Fibroblast of mammary gland (primary cell): Measurements from ENCODE around the gene TMC1.
"Not testable (repeated sequence)": the region's sequence is repeated elsewhere in the genome, so short reads cannot be mapped to it uniquely, and the experiment has no call there.

Experiments used
- DNase-seq: peaks from one replicate; pipeline ENCODE4 v3.0.0-alpha.2; 2010; ENCODE audit warnings: low read depth
- H3K4me3 ChIP-seq: 2 replicates; pipeline ENCODE4 v1.5.1; 2011; ENCODE audit warnings: low read depth, mild to moderate bottlenecking, low read length, moderate library complexity; ENCODE audit not compliant: control insufficient read depth
- TF ChIP-seq, protein P1 (sequence below): conservative IDR thresholded peaks from 2 replicates; pipeline ENCODE4 v1.5.1; 2011; ENCODE audit warnings: low read depth, low read length, inconsistent platforms; ENCODE audit not compliant: control insufficient read depth, insufficient read depth

Gene TMC1

GRCh38 chr9:72858089-72858912 is 336.9 kb downstream of the TMC1 start:
- H3K4me3 ChIP-seq: no peak overlapping the region
- peak; percentile 66 for DNase-seq
- TF ChIP-seq, protein P1, sequence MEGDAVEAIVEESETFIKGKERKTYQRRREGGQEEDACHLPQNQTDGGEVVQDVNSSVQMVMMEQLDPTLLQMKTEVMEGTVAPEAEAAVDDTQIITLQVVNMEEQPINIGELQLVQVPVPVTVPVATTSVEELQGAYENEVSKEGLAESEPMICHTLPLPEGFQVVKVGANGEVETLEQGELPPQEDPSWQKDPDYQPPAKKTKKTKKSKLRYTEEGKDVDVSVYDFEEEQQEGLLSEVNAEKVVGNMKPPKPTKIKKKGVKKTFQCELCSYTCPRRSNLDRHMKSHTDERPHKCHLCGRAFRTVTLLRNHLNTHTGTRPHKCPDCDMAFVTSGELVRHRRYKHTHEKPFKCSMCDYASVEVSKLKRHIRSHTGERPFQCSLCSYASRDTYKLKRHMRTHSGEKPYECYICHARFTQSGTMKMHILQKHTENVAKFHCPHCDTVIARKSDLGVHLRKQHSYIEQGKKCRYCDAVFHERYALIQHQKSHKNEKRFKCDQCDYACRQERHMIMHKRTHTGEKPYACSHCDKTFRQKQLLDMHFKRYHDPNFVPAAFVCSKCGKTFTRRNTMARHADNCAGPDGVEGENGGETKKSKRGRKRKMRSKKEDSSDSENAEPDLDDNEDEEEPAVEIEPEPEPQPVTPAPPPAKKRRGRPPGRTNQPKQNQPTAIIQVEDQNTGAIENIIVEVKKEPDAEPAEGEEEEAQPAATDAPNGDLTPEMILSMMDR: no peak

DNA sequence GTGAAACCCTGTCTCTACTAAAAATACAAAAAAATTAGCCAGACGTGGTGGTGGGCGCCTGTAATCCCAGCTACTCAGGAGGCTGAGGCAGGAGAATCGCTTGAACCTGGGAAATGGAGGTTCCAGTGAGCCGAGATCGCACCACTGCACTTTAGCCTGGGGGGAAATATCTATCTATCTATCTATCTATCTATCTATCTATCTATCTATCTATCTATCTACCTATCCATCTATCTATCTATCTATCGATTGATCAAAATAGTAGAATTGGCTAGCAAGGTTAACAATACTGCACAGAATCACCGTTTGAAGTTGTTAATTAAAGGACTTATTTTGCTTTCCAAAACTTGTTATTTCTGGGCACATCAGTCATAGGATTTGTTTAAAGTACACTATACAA is 341.4 kb downstream of the TMC1 start:
- not testable (repeated sequence) for DNase-seq, H3K4me3 ChIP-seq

DNA sequence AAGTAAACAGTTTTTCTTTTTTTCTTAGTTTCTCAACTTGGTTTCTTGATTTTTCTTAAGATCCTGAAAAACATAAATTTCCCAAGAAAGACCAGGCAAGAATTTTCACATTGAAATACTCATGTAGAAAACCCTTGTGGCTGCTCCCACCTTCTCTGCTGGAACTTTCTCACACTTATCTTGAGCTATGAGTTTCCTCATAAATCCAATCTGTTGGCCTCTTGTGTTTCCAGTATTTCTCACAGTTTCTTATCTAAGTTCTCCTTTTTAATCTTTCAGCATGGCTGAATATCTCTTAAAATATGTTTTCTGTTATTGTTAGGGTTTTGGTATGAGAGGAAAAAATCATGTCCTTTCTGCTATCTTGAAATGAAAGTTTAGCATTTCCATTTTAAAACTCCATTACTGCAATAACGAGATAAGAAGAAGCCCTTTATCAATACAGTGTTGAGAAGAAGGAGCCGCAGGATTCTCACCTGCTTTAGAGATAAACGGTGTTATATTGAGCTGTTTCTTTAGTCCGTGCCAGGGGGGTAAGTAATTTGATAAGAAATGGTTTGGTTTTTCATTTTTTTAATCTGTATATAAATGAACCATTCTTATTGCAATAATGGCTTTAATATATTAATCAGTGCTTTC is 342.2 kb downstream of the TMC1 start:
- no peak overlapping the region for H3K4me3 ChIP-seq
- TF ChIP-seq, protein P1: no peak

GRCh38 chr9:72864327-72864726 is 342.9 kb downstream of the TMC1 start:
- no peak overlapping the region for H3K4me3 ChIP-seq
- TF ChIP-seq, protein P1: no peak
- peak; percentile 24 for DNase-seq

More for the DNA sequence above, 342.2 kb downstream of the TMC1 start:
- no peak for DNase-seq

DNA sequence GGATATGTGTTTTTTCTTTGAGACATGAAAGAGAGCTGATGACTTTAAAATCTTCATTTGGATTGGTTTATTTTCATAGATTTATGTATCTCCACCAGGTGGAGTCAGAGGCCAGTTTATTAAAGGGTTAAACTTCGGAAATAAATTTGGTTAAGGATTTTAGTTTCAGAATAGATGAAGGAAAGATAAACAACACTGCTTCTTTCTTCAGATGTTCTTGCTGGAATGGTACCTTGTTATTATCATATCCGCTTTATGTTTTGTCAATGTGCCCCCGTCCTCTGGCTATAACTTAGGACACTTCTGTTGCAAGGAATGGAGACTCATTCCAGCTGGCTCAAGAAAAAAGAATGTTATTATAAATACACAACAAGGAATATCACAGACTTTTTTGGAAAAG is 350.3 kb downstream of the TMC1 start:
- H3K4me3 ChIP-seq: no peak overlapping the region
- peak; percentile 49 for DNase-seq
- TF ChIP-seq, protein P1: peak; percentile 43

- no peak overlapping the region for H3K4me3 ChIP-seq
- TF ChIP-seq, protein P1: no peak
- no peak for DNase-seq
These were observed 351.3 kb downstream of the TMC1 start for GRCh38 chr9:72872718-72873117.

- DNase-seq: no peak
- TF ChIP-seq, protein P1: no peak
- no peak overlapping the region for H3K4me3 ChIP-seq
These were observed 352.0 kb downstream of the TMC1 start for GRCh38 chr9:72873456-72873855.
